BJ (cell line): ENCODE measurements around the gene ARL11. TPM values are rescaled to one million over a fixed set of nuclear protein-coding genes. Genes with fewer than 3 reads are reported as not detected.

Experiments used
- CTCF ChIA-PET: fragments of 350-600 bp; formaldehyde crosslinking; extraction: SDS; loops from one replicate; lab custom pipeline; 2021; ENCODE audit warnings: antibody characterized with exemption, inconsistent platforms; lab: Yijun Ruan, JAX
- POLR2A ChIA-PET: fragments of 300-600 bp; sonication (Branson Sonifier 250); formaldehyde crosslinking; extraction: SDS; loops from one replicate; lab custom pipeline; 2021; ENCODE audit warnings: antibody characterized with exemption; lab: Charles Lee
- DNase-seq: peaks from one replicate; pipeline ENCODE4 v3.0.0-alpha.2; 2011; ENCODE audit warnings: low read depth
- H3K27me3 ChIP-seq: 2 replicates; pipeline ENCODE4 v1.6.0; 2011; ENCODE audit warnings: low read length; ENCODE audit not compliant: control insufficient read depth, insufficient read depth
- H3K36me3 ChIP-seq: 2 replicates; pipeline ENCODE4 v1.5.1; 2011; ENCODE audit warnings: low read length; ENCODE audit not compliant: control insufficient read depth, insufficient read depth
- H3K4me3 ChIP-seq: 2 replicates; pipeline ENCODE4 v1.5.1; 2011; ENCODE audit warnings: low read depth, mild to moderate bottlenecking, control low read depth, low read length
- CTCF ChIP-seq: IDR thresholded peaks from 2 replicates; pipeline ENCODE4 v1.5.1; 2011; ENCODE audit warnings: low read depth, mild to moderate bottlenecking, control low read depth, inconsistent platforms, low read length, moderate library complexity; ENCODE audit not compliant: insufficient read depth
- polyA plus RNA-seq: library from polyadenylated mRNA; depleted of rRNA; stranded (reverse); fragments of >200 nt; gene quantifications from 2 replicates; pipeline ENCODE4 v1.2.3, GENCODE V29; 2011

The ARL11 gene
- polyA plus RNA-seq, 1 experiment = not detected

GRCh38 chr13:49655906-49656305, 27.6 kb downstream of the ARL11 start:
- POLR2A ChIA-PET = no interaction called here
- Histone ChIP-seq H3K36me3 (no peaks in the 10 kb centered on the region), H3K27me3 (no peaks in the 10 kb centered on the region), H3K4me3 (no peak overlapping the region)
- TF ChIP-seq CTCF = no peak
- DNase-seq = no peak
- CTCF ChIA-PET = no interaction called here

GRCh38 chr13:49657241-49657641, 28.9 kb downstream of the ARL11 start:
- POLR2A ChIA-PET = no interaction called here
- no peak for TF ChIP-seq CTCF

GRCh38 chr13:49664606-49665005, 36.3 kb downstream of the ARL11 start:
- DNase-seq = no peak
- POLR2A ChIA-PET = no interaction called here
- Histone ChIP-seq H3K27me3 (no peaks in the 10 kb centered on the region), H3K4me3 (no peak overlapping the region), H3K36me3 (peaks cover 3% of the 10 kb centered on the region; the same call in 1 of the 2 replicates)
- CTCF ChIA-PET = no interaction called here
- TF ChIP-seq CTCF = no peak

More at GRCh38 chr13:49657241-49657641, 28.9 kb downstream of the ARL11 start:
- Histone ChIP-seq H3K4me3 (no peak overlapping the region), H3K36me3 (no peaks in the 10 kb centered on the region), H3K27me3 (no peaks in the 10 kb centered on the region)
- CTCF ChIA-PET = interaction anchor here (0.7 kb wide), 1 partner anchor 23 kb away, joined by 4 read pairs; no protein-coding TSS in a partner anchor
- DNase-seq = no peak

- CTCF ChIA-PET = interaction anchor here (1.1 kb wide), 1 partner anchor 14 kb away, joined by 3 read pairs; no protein-coding TSS in a partner anchor
- Histone ChIP-seq H3K36me3 (peaks cover 3% of the 10 kb centered on the region; the same call in 1 of the 2 replicates), H3K4me3 (no peak overlapping the region), H3K27me3 (no peaks in the 10 kb centered on the region)
- TF ChIP-seq CTCF = no peak
- POLR2A ChIA-PET = no interaction called here
- no peak for DNase-seq
These were observed 39.5 kb downstream of the ARL11 start for GRCh38 chr13:49667773-49668172.

- ChIA-PET CTCF (interaction anchor here (1.0 to 1.3 kb wide), 5 partner anchors 18 to 328 kb away, joined by 3 to 4 read pairs (median 4); no protein-coding TSS in a partner anchor), POLR2A (no interaction called here)
- Histone ChIP-seq H3K36me3 (peaks cover 3% of the 10 kb centered on the region; the same call in 1 of the 2 replicates), H3K27me3 (no peaks in the 10 kb centered on the region), H3K4me3 (no peak overlapping the region)
- TF ChIP-seq CTCF = peak; percentile 73
- DNase-seq = no peak
These were observed 41.5 kb downstream of the ARL11 start for GRCh38 chr13:49669735-49670309.
